GM21390 (cell line): Measurements from ENCODE around the gene RPH3AL.

Experiments
- ATAC-seq: cut with Tn5 transposase; IDR thresholded peaks from one replicate; pipeline ENCODE4 v1.9.1; 2021; ENCODE audit not compliant: unreplicated experiment

RPH3AL gene

DNA sequence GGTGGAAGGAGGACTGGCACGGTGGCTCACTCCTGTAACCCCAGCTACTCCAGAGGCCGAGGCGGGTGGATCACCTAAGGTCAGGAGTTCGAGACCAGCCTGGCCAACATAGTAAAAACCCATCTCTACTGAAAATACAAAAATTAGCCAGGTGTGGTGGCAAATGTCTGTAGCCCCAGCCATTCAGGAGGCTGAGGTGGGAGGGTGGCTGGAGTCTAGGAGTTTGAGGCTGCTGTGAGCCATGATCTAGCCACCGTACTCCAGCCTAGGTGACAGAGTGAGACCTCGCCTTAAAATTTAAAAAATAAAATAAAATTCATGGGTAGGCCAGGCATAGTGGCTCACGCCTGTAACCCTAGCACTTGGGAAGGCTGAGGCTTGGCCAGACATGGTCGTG is 1.2 kb upstream of the RPH3AL start:
- no peak for ATAC-seq

DNA sequence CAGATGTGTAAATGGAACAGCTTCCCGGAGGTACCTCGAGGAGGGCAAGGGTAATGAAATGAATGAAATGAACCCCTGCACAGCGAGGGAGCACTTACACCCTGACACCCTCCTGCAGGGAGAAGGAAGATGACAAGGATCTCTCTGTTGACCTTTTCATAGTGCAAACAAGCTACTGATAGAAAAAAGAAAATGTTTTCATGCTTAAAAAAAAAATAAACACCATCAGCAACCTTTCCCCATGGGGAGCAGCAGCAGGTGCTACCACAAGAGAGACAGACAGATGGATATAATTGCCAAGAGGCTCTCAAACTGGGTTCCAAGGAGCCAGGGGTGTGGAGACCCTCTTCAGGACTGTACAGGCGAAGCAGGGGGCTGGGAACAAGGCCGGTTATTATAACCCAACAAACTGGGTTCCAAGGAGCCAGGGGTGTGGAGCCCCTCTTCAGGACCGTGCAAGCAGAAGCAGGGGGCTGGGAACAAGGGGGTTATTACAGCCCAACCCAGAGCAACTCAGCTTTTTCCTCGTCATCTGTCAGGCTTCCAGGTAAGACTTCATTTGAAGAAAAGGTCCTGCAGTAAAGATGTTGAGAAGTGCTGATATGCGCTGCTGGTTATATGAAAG is 718 bp upstream of the RPH3AL start:
- ATAC-seq: no peak

GRCh38 chr17:351875-352420 is 659 bp downstream of the RPH3AL start:
- ATAC-seq: no peak

DNA sequence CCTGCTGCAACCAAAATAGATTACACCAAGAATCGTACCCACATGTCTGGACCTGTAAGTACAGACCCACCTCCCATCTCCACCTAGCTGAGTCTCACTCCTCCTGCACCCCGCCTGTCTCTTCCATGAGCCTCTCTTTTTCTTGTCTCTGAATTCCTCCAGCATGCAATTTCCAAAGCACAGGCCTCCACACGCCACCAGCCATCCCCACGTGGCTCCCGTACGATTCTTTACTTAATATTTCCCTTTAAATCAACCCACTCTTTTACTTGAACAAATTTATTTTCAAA is 1.2 kb downstream of the RPH3AL start:
- no peak for ATAC-seq

DNA sequence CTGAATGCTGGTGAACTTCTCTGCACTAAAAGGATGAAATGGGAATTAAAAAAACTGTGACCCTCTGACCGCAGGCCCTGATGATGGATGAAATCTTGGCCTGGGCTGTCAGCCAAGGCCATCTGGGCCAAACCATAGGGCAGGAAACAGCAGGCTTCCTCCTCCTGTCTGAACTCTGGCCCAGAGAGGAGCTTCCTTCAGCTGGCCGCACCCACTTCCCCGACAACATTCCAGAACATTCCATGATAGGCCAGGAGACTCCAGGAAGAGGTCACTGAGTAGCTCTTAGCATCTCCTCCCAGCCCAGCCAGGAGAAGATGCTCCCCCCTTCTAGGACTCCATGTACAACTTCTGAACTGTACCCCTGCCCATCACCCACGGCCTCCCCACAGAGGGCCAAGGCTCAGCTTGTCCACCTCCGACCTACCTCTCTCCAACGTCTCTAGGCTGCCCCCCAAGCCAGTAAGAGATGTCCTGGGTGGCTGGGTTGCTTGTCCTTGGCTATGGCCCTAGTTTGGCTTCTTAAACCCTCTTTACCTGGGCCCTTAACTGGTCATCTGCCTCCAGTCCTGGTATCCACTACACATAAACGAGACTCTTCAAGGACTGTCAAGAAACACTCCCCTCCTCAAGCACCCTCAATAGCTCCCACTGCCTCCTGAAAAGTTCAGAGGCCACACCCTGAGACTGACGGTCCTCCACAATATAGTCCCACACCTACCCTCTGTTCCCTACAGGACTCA is 1.7 kb downstream of the RPH3AL start:
- ATAC-seq: no peak

GRCh38 chr17:349666-350065 is 2.9 kb downstream of the RPH3AL start:
- no peak for ATAC-seq

DNA sequence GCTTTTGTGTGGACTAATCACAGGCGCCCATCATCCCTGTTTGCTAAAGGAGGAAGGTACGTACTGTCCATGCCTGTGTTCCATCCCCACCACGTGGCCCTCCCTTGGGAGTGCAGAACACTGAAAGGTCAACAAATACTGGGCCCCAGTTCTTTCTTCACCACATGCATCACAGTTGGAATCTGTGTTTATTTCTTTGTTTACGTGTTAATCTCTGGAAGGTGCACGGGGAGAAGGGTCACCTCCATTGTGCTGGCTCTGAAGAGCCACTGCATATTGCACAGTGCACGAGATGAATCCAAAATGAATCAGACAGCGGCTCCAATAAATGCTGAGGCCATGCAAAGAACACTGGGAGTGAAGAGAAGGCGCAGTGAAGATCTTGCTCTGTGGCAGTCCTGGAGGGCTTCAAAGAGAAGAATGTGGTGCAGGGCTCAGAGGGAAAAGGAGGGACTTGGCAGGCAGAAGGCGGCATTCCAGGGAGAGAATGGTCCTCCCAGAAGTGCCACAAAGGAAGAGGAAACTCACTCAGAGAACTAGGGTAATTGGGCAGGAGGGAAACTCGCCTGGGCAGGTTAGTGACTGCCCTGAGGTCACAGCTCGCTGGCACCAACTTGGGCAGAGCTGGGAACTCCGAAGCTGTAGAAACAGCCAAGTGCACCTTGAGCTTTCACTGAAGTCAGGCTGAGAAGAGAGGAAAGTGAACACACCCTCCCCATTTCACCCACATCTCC is 3.7 kb downstream of the RPH3AL start:
- no peak for ATAC-seq

DNA sequence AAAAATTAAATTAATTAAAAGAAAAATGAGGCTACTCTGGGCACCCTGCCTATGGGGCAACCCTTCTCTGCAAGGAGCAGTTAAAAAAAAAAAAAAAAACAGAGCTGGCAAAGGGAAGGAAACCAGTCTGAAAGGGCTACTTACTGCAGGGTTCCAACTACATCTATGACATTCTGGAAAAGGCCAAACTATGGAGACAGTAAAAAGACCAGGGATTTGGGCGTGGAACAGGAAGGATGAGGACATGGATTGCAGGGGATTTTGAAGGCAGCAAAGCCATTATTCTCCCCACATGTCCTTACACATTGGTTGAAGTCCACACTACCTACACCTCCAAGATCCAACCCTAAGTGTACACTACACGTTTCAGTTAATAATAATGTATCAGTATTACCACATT is 4.6 kb downstream of the RPH3AL start:
- ATAC-seq: no peak

- no peak for ATAC-seq
Measured at GRCh38 chr17:347309-347899, 5.2 kb downstream of the RPH3AL start.

DNA sequence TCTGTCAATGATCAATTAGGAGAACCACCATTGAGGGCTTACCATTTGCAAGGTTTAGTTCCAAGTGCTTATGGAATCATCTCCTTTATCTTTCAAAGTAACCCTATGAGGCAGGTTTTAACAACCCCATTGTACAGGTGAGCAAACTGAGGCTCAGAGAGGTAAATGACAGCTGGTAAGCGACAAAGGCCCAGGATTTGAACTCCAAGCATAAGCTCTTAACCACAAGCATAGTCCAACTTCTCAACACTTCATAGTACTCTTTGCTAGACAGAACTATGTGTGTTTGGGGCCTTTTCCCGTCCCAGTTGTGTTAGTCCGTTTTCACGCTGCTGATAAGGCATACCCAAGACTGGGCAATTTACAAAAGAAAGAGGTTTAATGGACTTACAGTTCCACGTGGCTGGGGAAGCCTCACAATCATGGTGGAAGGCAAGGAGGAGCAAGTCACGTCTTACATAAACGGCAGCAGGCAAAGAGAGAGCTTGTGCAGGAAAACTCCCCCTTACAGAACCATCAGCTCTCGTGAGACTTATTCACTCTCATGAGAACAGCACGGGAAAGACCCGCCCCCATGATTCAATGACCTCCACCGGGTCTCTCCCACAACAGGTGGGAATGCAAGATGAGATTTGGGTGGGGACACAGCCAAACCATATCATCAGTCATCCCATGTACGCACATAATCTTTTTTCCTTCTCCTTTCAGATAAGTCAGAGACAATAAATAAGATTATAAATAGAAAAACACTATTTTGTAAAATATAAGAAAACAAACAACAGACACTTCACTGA is 6.4 kb downstream of the RPH3AL start:
- ATAC-seq: no peak

DNA sequence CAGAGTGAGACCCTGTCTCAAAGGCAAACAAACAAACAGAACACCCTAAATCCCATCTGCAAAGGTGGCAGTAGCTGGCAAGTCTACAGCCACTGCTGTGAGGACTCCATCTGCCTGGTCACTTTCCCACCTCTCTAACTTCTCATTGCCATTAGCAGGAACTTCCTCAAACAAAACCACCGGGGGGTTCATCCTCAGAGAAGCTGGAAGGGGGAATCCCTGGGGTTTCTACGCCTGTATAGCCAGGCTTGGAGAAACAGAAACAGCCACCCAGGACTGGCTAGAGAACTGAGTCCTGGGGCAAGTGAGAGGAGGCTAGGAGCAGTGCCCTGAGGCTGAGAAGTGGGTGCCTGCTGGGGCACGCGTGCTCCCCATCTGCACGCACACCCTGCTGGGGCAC is 7.3 kb downstream of the RPH3AL start:
- no peak for ATAC-seq

DNA sequence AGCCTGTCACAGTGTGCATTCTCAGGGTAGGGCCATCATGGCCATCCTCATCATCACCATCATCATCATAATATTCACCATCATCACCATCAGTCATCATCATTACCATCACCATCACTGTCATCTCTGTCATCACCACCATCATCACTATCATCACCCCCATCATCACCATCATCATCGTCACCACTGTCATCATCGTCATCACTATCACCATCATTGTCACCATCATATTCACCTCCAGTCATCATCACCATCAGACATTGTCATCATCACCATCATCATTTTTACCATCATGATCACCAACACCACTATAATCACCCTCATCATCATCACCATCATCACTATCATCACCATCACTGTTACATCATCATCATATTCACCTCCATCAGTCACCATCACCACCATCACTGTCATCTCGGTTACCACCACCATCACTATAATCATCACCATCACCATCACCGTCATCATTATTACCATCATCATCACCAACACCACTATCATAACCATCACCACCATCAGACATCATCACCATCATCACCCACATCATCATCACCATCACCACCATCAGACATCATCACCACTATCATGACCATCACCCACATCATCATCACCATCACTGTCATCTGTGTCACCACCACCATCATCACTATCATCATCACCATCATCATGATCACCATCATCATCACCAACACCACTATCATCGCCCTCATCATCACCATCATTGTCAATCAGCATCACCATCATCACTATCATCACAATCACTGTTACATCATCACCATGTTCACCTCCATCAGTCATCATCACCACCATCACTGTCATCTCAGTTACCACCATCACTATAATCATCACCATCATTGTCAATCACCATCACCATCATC is 8.5 kb downstream of the RPH3AL start:
- ATAC-seq: no peak

GRCh38 chr17:343211-343610 is 9.4 kb downstream of the RPH3AL start:
- no peak for ATAC-seq

DNA sequence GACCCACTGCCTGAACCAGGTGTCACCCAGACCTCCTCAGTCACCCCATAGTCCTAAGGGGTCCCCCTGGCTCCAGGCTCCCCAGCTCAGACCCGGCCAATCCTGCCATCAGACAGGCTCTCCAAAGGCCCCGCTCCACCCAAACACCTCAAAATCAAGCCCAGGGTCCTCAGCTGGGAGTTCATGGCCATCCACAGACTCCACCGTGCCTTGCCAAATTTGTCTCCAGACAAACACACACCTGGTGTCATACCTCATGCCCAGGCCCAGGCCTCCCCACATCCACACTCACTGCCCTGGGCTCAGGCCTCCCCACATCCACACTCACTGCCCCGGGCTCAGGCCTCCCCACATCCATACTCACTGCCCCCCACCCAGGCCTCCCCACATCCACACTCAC is 12.5 kb downstream of the RPH3AL start:
- ATAC-seq: no peak

GRCh38 chr17:339193-340061 is 13.2 kb downstream of the RPH3AL start:
- ATAC-seq: no peak

- no peak for ATAC-seq
Measured at GRCh38 chr17:338442-339192, 14.0 kb downstream of the RPH3AL start.

GRCh38 chr17:337866-338265 is 14.7 kb downstream of the RPH3AL start:
- ATAC-seq: no peak

DNA sequence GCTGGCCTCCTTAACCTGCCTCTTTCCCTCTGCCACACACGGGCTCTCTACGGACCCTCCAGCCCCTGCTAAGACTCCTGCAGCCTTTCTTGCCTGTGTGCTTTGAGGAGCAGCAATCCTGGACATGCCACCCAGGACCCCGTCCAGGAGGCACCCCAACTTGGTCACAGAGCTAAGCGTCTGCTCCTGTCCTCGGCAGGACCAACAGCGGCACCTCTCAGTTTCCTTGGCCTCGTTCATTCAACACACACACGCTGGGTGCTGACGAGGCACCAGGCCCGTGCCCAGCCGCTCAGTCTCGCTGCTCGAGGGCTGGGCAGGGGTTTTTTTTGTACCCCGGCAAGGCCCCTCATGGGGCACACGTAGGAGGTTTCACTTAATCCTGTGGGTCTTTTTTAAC is 15.2 kb downstream of the RPH3AL start:
- ATAC-seq: no peak
